Astrocyte (in vitro differentiated cells and primary cell): Measurements from ENCODE around the gene CHST9.

ENCODE experiments used
- EZH2 ChIP-seq: IDR thresholded peaks from 2 replicates; pipeline ENCODE4 v1.6.1; 2012; ENCODE audit warnings: mild to moderate bottlenecking, low read length, inconsistent platforms; ENCODE audit not compliant: insufficient read depth
- TF ChIP-seq, protein P1 (sequence below): IDR thresholded peaks from 2 replicates; pipeline ENCODE4 v1.5.1; 2011; ENCODE audit warnings: low read depth, mild to moderate bottlenecking, inconsistent platforms, low read length, moderate library complexity; ENCODE audit not compliant: insufficient read depth

DNA sequence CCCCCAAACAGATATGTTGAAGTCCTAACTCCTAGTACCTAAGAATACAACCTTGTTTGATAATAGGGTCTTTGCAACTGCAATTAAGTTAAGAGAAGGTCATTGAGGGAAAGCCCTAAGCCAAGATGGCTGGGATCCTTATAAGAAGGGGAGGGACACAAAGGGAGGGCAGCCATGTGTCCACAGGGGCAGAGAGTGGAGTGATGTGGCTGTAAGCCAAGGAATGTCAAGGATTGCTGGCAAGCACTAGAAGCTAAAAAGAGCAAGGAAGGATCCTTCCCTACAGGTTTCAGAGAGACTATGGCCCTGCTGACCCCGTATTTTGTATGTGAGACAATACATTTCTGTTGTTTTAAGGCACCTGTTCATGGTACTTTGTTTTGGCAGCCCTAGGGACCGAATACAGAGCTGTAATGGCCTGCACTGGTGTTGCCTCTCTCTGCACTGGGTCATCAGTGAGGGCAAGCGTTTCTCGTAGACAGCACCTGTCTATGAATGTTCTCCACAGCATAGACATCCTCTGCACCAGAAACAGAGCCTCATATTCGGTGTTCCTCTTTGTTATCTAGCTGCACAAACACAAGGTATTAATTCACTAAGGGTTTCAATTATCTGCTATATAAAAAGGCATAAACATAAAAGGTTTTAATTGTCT lies 244.2 kb downstream of the CHST9 start:
- TF ChIP-seq, protein P1, sequence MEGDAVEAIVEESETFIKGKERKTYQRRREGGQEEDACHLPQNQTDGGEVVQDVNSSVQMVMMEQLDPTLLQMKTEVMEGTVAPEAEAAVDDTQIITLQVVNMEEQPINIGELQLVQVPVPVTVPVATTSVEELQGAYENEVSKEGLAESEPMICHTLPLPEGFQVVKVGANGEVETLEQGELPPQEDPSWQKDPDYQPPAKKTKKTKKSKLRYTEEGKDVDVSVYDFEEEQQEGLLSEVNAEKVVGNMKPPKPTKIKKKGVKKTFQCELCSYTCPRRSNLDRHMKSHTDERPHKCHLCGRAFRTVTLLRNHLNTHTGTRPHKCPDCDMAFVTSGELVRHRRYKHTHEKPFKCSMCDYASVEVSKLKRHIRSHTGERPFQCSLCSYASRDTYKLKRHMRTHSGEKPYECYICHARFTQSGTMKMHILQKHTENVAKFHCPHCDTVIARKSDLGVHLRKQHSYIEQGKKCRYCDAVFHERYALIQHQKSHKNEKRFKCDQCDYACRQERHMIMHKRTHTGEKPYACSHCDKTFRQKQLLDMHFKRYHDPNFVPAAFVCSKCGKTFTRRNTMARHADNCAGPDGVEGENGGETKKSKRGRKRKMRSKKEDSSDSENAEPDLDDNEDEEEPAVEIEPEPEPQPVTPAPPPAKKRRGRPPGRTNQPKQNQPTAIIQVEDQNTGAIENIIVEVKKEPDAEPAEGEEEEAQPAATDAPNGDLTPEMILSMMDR, result no peak
- TF ChIP-seq EZH2, result no peak
